ENCODE data around the gene REPS1. TPM values are rescaled to one million over a fixed set of nuclear protein-coding genes. Genes with fewer than 3 reads are reported as not detected.

REPS1 gene
- total RNA-seq, 1 donor from 2014 or later, result 50.4 TPM

- H3K27ac Mint-ChIP-seq (ENCODE audit: unreplicated experiment), result no peak overlapping the region
- peaks cover 17% of the 10 kb centered on the region for H3K4me1 Mint-ChIP-seq (ENCODE audit: unreplicated experiment)
- no peaks in the 10 kb centered on the region for H3K36me3 Mint-ChIP-seq (ENCODE audit: low read depth, unreplicated experiment)
- H3K9me3 Mint-ChIP-seq (ENCODE audit: unreplicated experiment), result no peaks in the 10 kb centered on the region
- DNase-seq (ENCODE audit: low spot score), result no peak
- TF ChIP-seq CTCF (IDR thresholded peaks at IDR 0.05; ENCODE audit: unreplicated experiment), result no peak
- no peaks in the 10 kb centered on the region for H3K27me3 Mint-ChIP-seq (ENCODE audit: unreplicated experiment)
- H3K4me3 Mint-ChIP-seq (ENCODE audit: unreplicated experiment), result no peak overlapping the region
These were observed 24.9 kb downstream of the REPS1 start for GRCh38 chr6:138963119-138963518.

GRCh38 chr6:138959521-138959920 lies 28.5 kb downstream of the REPS1 start:
- DNase-seq (ENCODE audit: low spot score), result no peak
- H3K27me3 Mint-ChIP-seq (ENCODE audit: unreplicated experiment), result no peaks in the 10 kb centered on the region
- no peak for TF ChIP-seq CTCF (IDR thresholded peaks at IDR 0.05; ENCODE audit: unreplicated experiment)
- no peaks in the 10 kb centered on the region for H3K9me3 Mint-ChIP-seq (ENCODE audit: unreplicated experiment)
- H3K4me3 Mint-ChIP-seq (ENCODE audit: unreplicated experiment), result no peak overlapping the region
- no peaks in the 10 kb centered on the region for H3K36me3 Mint-ChIP-seq (ENCODE audit: low read depth, unreplicated experiment)
- H3K27ac Mint-ChIP-seq (ENCODE audit: unreplicated experiment), result no peak overlapping the region
- peaks cover 39% of the 10 kb centered on the region for H3K4me1 Mint-ChIP-seq (ENCODE audit: unreplicated experiment)

- Mint-ChIP-seq H3K27me3 (ENCODE audit: unreplicated experiment) (no peaks in the 10 kb centered on the region), H3K9me3 (ENCODE audit: unreplicated experiment) (no peaks in the 10 kb centered on the region), H3K27ac (ENCODE audit: unreplicated experiment) (peak overlapping the region; percentile 81), H3K36me3 (ENCODE audit: low read depth, unreplicated experiment) (no peaks in the 10 kb centered on the region), H3K4me1 (ENCODE audit: unreplicated experiment) (peaks cover 39% of the 10 kb centered on the region), H3K4me3 (ENCODE audit: unreplicated experiment) (no peak overlapping the region)
- DNase-seq (ENCODE audit: low spot score), result no peak
- no peak for TF ChIP-seq CTCF (IDR thresholded peaks at IDR 0.05; ENCODE audit: unreplicated experiment)
These were observed 29.5 kb downstream of the REPS1 start for GRCh38 chr6:138958595-138958994.

GRCh38 chr6:138957903-138958302 lies 30.1 kb downstream of the REPS1 start:
- Mint-ChIP-seq H3K27ac (ENCODE audit: unreplicated experiment) (peak overlapping the region; percentile 81), H3K9me3 (ENCODE audit: unreplicated experiment) (no peaks in the 10 kb centered on the region), H3K4me1 (ENCODE audit: unreplicated experiment) (peaks cover 39% of the 10 kb centered on the region), H3K27me3 (ENCODE audit: unreplicated experiment) (no peaks in the 10 kb centered on the region), H3K36me3 (ENCODE audit: low read depth, unreplicated experiment) (no peaks in the 10 kb centered on the region), H3K4me3 (ENCODE audit: unreplicated experiment) (no peak overlapping the region)
- no peak for DNase-seq (ENCODE audit: low spot score)
- TF ChIP-seq CTCF (IDR thresholded peaks at IDR 0.05; ENCODE audit: unreplicated experiment), result no peak

GRCh38 chr6:138957484-138957883 lies 30.6 kb downstream of the REPS1 start:
- no peaks in the 10 kb centered on the region for H3K27me3 Mint-ChIP-seq (ENCODE audit: unreplicated experiment)
- H3K4me3 Mint-ChIP-seq (ENCODE audit: unreplicated experiment), result peak overlapping the region; percentile 10
- no peak for TF ChIP-seq CTCF (IDR thresholded peaks at IDR 0.05; ENCODE audit: unreplicated experiment)
- no peak for DNase-seq (ENCODE audit: low spot score)
- H3K27ac Mint-ChIP-seq (ENCODE audit: unreplicated experiment), result peak overlapping the region; percentile 81
- H3K36me3 Mint-ChIP-seq (ENCODE audit: low read depth, unreplicated experiment), result no peaks in the 10 kb centered on the region
- H3K4me1 Mint-ChIP-seq (ENCODE audit: unreplicated experiment), result peaks cover 39% of the 10 kb centered on the region
- no peaks in the 10 kb centered on the region for H3K9me3 Mint-ChIP-seq (ENCODE audit: unreplicated experiment)

All from endothelial cell (in vitro differentiated cells).